ENCODE measurements around the gene TBX18.

The TBX18 gene

DNA sequence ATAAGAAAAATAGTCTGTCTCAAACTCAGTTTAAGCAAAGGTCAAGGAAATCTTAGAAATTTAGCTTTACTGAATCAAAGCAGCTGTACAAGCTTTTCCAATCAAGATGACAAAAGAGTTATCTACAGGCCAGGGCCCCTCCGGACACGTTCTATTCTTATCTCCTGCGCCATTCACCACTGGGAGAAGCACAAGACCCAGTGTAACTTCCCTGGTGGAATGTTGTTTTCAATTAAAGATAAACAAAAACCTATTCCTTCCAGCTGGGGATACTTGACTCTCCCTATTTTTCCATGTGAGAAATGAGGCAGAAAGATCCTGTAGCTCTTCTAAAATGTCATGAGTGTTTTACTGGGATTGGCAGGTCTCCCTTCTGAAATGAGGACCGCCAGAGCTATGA, 123.3 kb downstream of the TBX18 start:
- H3K4me2 ChIP-seq (ENCODE audit: low read length), result no peak overlapping the region
- no peak overlapping the region for H3K27ac ChIP-seq (ENCODE audit: low read depth, low read length)
- no peak overlapping the region for H3K4me3 ChIP-seq (ENCODE audit: low read length)
- no peaks in the 10 kb centered on the region for H3K9me2 ChIP-seq (replicated peaks; ENCODE audit: control insufficient read depth, low read length)
- H3F3A ChIP-seq (ENCODE audit: control insufficient read depth, insufficient read depth), result no peaks in the 10 kb centered on the region
- no peaks in the 10 kb centered on the region for H3K9me3 ChIP-seq (ENCODE audit: control insufficient read depth, insufficient read depth, low read length)
- H4K20me1 ChIP-seq (ENCODE audit: control insufficient read depth, insufficient read depth, low read depth, low read length), result no peaks in the 10 kb centered on the region
- no peaks in the 10 kb centered on the region for H3K4me1 ChIP-seq (ENCODE audit: control insufficient read depth, low read length)
- H3K27me3 ChIP-seq (ENCODE audit: control insufficient read depth, low read length), result no peaks in the 10 kb centered on the region
- no peaks in the 10 kb centered on the region for H3K36me3 ChIP-seq (ENCODE audit: control insufficient read depth, low read length)
- TF ChIP-seq, protein P1, sequence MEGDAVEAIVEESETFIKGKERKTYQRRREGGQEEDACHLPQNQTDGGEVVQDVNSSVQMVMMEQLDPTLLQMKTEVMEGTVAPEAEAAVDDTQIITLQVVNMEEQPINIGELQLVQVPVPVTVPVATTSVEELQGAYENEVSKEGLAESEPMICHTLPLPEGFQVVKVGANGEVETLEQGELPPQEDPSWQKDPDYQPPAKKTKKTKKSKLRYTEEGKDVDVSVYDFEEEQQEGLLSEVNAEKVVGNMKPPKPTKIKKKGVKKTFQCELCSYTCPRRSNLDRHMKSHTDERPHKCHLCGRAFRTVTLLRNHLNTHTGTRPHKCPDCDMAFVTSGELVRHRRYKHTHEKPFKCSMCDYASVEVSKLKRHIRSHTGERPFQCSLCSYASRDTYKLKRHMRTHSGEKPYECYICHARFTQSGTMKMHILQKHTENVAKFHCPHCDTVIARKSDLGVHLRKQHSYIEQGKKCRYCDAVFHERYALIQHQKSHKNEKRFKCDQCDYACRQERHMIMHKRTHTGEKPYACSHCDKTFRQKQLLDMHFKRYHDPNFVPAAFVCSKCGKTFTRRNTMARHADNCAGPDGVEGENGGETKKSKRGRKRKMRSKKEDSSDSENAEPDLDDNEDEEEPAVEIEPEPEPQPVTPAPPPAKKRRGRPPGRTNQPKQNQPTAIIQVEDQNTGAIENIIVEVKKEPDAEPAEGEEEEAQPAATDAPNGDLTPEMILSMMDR (IDR thresholded peaks at IDR 0.05; ENCODE audit: low read depth, low read length, poor library complexity, severe bottlenecking), result no peak
- no peak for TF ChIP-seq EZH2phosphoT487 (IDR thresholded peaks at IDR 0.05; ENCODE audit: borderline replicate concordance, low read length)
- H3K79me2 ChIP-seq (ENCODE audit: control insufficient read depth, low read length), result no peaks in the 10 kb centered on the region

DNA sequence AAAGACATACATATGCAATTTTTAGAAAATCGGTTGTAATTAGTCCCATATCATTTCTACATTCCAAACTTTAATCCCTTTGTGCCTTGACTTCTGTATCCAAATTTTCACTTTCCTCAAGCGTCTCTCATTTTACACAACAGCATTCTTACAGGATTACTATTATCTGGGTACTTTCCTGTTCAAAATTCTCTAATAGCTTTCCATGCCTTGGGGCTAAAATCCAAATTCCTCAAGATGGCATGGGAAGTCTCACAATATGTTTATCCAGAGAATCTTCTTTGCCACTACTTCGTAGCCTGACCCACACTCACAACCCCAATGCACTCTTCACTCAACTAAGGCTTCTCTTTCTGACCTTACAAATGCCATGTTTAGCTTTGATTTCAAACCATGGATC, 125.0 kb downstream of the TBX18 start:
- Histone ChIP-seq H3K27me3 (ENCODE audit: control insufficient read depth, low read length) (no peaks in the 10 kb centered on the region), H3F3A (ENCODE audit: control insufficient read depth, insufficient read depth) (no peaks in the 10 kb centered on the region), H3K36me3 (ENCODE audit: control insufficient read depth, low read length) (no peaks in the 10 kb centered on the region), H3K27ac (ENCODE audit: low read depth, low read length) (no peak overlapping the region), H3K9me3 (ENCODE audit: control insufficient read depth, insufficient read depth, low read length) (no peaks in the 10 kb centered on the region), H3K4me1 (ENCODE audit: control insufficient read depth, low read length) (no peaks in the 10 kb centered on the region), H4K20me1 (ENCODE audit: control insufficient read depth, insufficient read depth, low read depth, low read length) (no peaks in the 10 kb centered on the region), H3K4me3 (ENCODE audit: low read length) (no peak overlapping the region), H3K9me2 (replicated peaks; ENCODE audit: control insufficient read depth, low read length) (no peaks in the 10 kb centered on the region), H3K4me2 (ENCODE audit: low read length) (no peak overlapping the region), H3K79me2 (ENCODE audit: control insufficient read depth, low read length) (no peaks in the 10 kb centered on the region)
- TF ChIP-seq, protein P1 (IDR thresholded peaks at IDR 0.05; ENCODE audit: low read depth, low read length, poor library complexity, severe bottlenecking), result no peak
- TF ChIP-seq EZH2phosphoT487 (IDR thresholded peaks at IDR 0.05; ENCODE audit: borderline replicate concordance, low read length), result no peak

DNA sequence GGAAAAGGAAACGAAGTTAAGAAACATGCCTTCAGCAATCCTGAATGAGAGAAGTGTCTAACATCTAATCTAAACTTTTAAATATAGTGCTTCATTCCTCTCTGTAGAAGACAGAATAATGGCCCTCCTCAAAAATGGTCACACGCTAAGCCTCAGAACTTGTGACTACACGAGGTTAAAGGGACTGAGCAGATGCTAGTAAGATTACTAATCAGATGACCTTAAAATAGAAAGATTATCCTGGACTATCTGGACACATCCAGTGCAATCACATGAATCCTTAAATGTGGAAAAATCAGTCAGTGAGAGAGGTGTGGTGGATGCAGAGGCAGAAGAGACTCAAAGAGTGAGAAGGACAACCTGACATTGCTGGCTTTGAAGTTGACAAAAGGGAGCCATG, 126.1 kb downstream of the TBX18 start:
- TF ChIP-seq, protein P1 (IDR thresholded peaks at IDR 0.05; ENCODE audit: low read depth, low read length, poor library complexity, severe bottlenecking), result no peak
- Histone ChIP-seq H3K79me2 (ENCODE audit: control insufficient read depth, low read length) (no peaks in the 10 kb centered on the region), H3F3A (ENCODE audit: control insufficient read depth, insufficient read depth) (no peaks in the 10 kb centered on the region), H3K4me2 (ENCODE audit: low read length) (no peak overlapping the region), H3K27ac (ENCODE audit: low read depth, low read length) (no peak overlapping the region), H3K4me3 (ENCODE audit: low read length) (no peak overlapping the region), H4K20me1 (ENCODE audit: control insufficient read depth, insufficient read depth, low read depth, low read length) (no peaks in the 10 kb centered on the region), H3K9me3 (ENCODE audit: control insufficient read depth, insufficient read depth, low read length) (no peaks in the 10 kb centered on the region), H3K9me2 (replicated peaks; ENCODE audit: control insufficient read depth, low read length) (no peaks in the 10 kb centered on the region), H3K4me1 (ENCODE audit: control insufficient read depth, low read length) (no peaks in the 10 kb centered on the region), H3K36me3 (ENCODE audit: control insufficient read depth, low read length) (no peaks in the 10 kb centered on the region), H3K27me3 (ENCODE audit: control insufficient read depth, low read length) (no peaks in the 10 kb centered on the region)
